ENCODE results near the gene NPNT. TPM values are rescaled to one million over a fixed set of nuclear protein-coding genes. Genes with fewer than 3 reads are reported as not detected.

Gene NPNT
- total RNA-seq, 1 experiment from 2014 or later: 0.20 TPM

DNA sequence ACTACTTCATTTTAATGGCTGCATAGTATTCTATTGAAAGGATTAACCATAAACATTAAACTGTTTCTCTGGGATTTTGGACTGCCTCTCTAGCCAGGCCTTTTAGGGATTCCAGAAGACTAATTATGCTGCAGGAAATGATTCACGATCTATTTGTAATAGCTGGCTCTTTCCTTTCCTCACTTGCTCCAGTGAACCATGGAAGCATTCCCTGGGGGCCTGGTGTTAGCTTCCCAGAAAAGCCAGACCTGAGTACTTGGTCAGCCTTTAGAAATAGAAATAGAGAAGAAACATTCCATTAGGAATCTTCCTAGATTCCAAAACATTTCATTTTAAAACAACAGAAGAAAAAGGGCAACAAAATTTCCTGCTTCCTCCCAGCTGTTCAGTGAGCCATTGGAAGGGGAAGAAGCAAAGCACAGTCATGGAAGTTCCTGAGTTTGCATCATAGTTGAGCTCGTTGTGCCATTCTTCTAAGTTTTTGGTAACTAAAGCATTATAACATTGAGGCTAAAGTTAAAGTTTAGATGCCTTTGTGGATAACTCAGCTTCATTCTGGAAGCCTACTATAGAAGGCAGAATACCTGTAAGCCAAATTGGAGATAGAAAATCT is 83.5 kb downstream of the NPNT start:
- Histone ChIP-seq H3K36me3 (ENCODE audit: low read depth) (no peaks in the 10 kb centered on the region), H3K9me2 (ENCODE audit: insufficient read depth) (no peaks in the 10 kb centered on the region), H3K79me2 (ENCODE audit: low read depth) (no peaks in the 10 kb centered on the region), H2AFZ (no peak overlapping the region), H3K27me3 (ENCODE audit: insufficient read depth, low read depth) (no peaks in the 10 kb centered on the region), H3K4me3 (no peak overlapping the region), H3K4me1 (replicated peaks; ENCODE audit: insufficient read depth) (no peaks in the 10 kb centered on the region), H3K4me2 (no peak overlapping the region), H3F3A (ENCODE audit: insufficient read depth, low read depth) (no peaks in the 10 kb centered on the region), H3K9me3 (ENCODE audit: insufficient read depth, low read depth) (no peaks in the 10 kb centered on the region), H4K20me1 (ENCODE audit: insufficient read depth) (no peaks in the 10 kb centered on the region), H3K27ac (no peak overlapping the region)
- TF ChIP-seq EZH2 (IDR thresholded peaks at IDR 0.05; ENCODE audit: low read depth): no peak
- TF ChIP-seq, protein P1, sequence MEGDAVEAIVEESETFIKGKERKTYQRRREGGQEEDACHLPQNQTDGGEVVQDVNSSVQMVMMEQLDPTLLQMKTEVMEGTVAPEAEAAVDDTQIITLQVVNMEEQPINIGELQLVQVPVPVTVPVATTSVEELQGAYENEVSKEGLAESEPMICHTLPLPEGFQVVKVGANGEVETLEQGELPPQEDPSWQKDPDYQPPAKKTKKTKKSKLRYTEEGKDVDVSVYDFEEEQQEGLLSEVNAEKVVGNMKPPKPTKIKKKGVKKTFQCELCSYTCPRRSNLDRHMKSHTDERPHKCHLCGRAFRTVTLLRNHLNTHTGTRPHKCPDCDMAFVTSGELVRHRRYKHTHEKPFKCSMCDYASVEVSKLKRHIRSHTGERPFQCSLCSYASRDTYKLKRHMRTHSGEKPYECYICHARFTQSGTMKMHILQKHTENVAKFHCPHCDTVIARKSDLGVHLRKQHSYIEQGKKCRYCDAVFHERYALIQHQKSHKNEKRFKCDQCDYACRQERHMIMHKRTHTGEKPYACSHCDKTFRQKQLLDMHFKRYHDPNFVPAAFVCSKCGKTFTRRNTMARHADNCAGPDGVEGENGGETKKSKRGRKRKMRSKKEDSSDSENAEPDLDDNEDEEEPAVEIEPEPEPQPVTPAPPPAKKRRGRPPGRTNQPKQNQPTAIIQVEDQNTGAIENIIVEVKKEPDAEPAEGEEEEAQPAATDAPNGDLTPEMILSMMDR (conservative IDR thresholded peaks at IDR 0.05): no peak
- no peak for DNase-seq
- ChIA-PET CTCF (no interaction called here), POLR2A (ENCODE audit: unreplicated experiment) (no interaction called here)
- intact Hi-C loops (cut with micrococcal nuclease; ENCODE audit: unreplicated experiment): no loop called here
- no TSS peak for BruUV-seq (replicated peaks)

DNA sequence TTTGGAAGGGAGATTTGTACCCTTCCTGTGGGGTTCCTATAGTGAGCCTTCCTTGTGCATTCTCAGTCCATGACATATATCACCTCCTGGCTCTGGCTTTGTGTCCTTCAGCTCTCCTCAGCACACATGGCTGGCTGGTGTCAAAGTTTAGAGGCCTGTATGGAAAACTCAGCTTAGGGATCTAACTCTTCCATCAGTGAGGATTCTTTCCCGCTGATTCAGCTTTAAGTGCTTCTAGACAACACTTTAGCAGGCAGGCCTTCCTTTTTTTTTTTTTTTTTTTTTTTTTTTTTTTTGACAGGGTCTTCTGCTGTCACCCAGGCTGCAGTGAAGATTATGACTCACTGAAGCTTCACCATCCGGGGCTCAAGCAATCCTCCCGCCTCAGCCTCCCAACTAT is 84.2 kb downstream of the NPNT start:
- H3K9me2 ChIP-seq (ENCODE audit: insufficient read depth): no peaks in the 10 kb centered on the region
- H3K27ac ChIP-seq: no peak overlapping the region
- H3K4me3 ChIP-seq: no peak overlapping the region
- no peaks in the 10 kb centered on the region for H3K79me2 ChIP-seq (ENCODE audit: low read depth)
- H3K9me3 ChIP-seq (ENCODE audit: insufficient read depth, low read depth): no peaks in the 10 kb centered on the region
- H4K20me1 ChIP-seq (ENCODE audit: insufficient read depth): no peaks in the 10 kb centered on the region
- no peaks in the 10 kb centered on the region for H3K27me3 ChIP-seq (ENCODE audit: insufficient read depth, low read depth)
- ChIA-PET POLR2A (ENCODE audit: unreplicated experiment) (no interaction called here), CTCF (no interaction called here)
- H3K36me3 ChIP-seq (ENCODE audit: low read depth): no peaks in the 10 kb centered on the region
- TF ChIP-seq, protein P1 (conservative IDR thresholded peaks at IDR 0.05): no peak
- TF ChIP-seq EZH2 (IDR thresholded peaks at IDR 0.05; ENCODE audit: low read depth): no peak
- no peaks in the 10 kb centered on the region for H3K4me1 ChIP-seq (replicated peaks; ENCODE audit: insufficient read depth)
- H3K4me2 ChIP-seq: no peak overlapping the region
- intact Hi-C loops (cut with micrococcal nuclease; ENCODE audit: unreplicated experiment): no loop called here
- no peaks in the 10 kb centered on the region for H3F3A ChIP-seq (ENCODE audit: insufficient read depth, low read depth)
- no TSS peak for BruUV-seq (replicated peaks)
- no peak for DNase-seq
- H2AFZ ChIP-seq: no peak overlapping the region

DNA sequence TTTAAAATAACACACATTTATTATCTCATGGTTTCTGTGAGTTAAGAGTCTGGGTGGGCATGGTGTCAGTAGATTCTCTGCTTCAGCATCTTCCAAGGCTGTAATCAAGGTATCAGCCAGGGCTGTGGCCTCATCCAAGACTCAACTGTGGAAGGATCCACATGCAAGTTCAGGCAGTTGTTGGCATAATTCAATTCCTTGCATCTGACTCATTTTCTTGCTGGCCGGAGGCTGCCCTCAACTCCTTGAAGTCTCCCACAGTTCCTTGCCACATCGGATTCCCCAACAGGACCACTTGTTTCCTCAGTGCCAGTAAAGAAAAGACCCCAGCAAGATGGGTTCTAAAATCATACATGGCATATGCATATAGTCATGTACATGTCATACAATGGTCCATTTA is 93.4 kb downstream of the NPNT start:
- intact Hi-C loops (cut with micrococcal nuclease; ENCODE audit: unreplicated experiment): no loop called here
- TF ChIP-seq, protein P1 (conservative IDR thresholded peaks at IDR 0.05): no peak
- no peak for TF ChIP-seq EZH2 (IDR thresholded peaks at IDR 0.05; ENCODE audit: low read depth)
- Histone ChIP-seq H3K4me2 (no peak overlapping the region), H3K4me1 (replicated peaks; ENCODE audit: insufficient read depth) (0 out of 2 replicates have a peak, but pooled peaks cover 8% of the 10 kb centered on the region), H3K27me3 (ENCODE audit: insufficient read depth, low read depth) (no peaks in the 10 kb centered on the region), H3K27ac (no peak overlapping the region), H3K9me2 (ENCODE audit: insufficient read depth) (no peaks in the 10 kb centered on the region), H3K79me2 (ENCODE audit: low read depth) (no peaks in the 10 kb centered on the region), H3K9me3 (ENCODE audit: insufficient read depth, low read depth) (no peaks in the 10 kb centered on the region), H4K20me1 (ENCODE audit: insufficient read depth) (no peaks in the 10 kb centered on the region), H3F3A (ENCODE audit: insufficient read depth, low read depth) (no peaks in the 10 kb centered on the region), H3K36me3 (ENCODE audit: low read depth) (no peaks in the 10 kb centered on the region), H2AFZ (no peak overlapping the region), H3K4me3 (no peak overlapping the region)
- ChIA-PET POLR2A (ENCODE audit: unreplicated experiment) (no interaction called here), CTCF (no interaction called here)
- BruUV-seq (replicated peaks): no TSS peak
- DNase-seq: no peak
